Activated CD4-positive, CD25-positive, alpha-beta regulatory T cell treated with anti-CD3 and anti-CD28 coated beads, Interleukin-2, amount 50 U/mL, for 24 hours (primary cell): ENCODE measurements around the gene CFAP73.
"Not testable (repeated sequence)": the region's sequence is repeated elsewhere in the genome, so short reads cannot be mapped to it uniquely, and the experiment has no call there.

Experiments
- ATAC-seq, 2 donors: fragments of 150-1000 bp; cut with Tn5 transposase; one replicate each; pipeline ENCODE4 v1.10.0; 2021; ENCODE audit warnings: mild to moderate bottlenecking in 1 of 2, moderate library complexity in 1 of 2

CFAP73 gene

GRCh38 chr12:113149361-113150150 lies at the start of gene CFAP73:
CFAP73 (plus strand) TSS chr12:113149724; CDS start chr12:113149858, 134 bp downstream.
- no peak for ATAC-seq

GRCh38 chr12:113099764-113100163 lies 49.8 kb upstream of the CFAP73 start:
- no peak for ATAC-seq

- ATAC-seq = no peak
Observed at GRCh38 chr12:113101751-113102150, 47.8 kb upstream of the CFAP73 start.

- no peak for ATAC-seq
Observed at GRCh38 chr12:113102811-113103210, 46.7 kb upstream of the CFAP73 start.

- peak; percentile 93 for ATAC-seq
Observed at GRCh38 chr12:113103756-113104450, 45.6 kb upstream of the CFAP73 start.

GRCh38 chr12:113104953-113105510 lies 44.5 kb upstream of the CFAP73 start:
- ATAC-seq = no peak

GRCh38 chr12:113105606-113106271 lies 43.8 kb upstream of the CFAP73 start:
- no peak for ATAC-seq

- ATAC-seq = no peak
Observed at GRCh38 chr12:113106361-113106760, 43.2 kb upstream of the CFAP73 start.

- no peak for ATAC-seq
Observed at GRCh38 chr12:113108308-113108707, 41.2 kb upstream of the CFAP73 start.

GRCh38 chr12:113109360-113109759 lies 40.2 kb upstream of the CFAP73 start:
- ATAC-seq = no peak

- no peak for ATAC-seq
Observed at GRCh38 chr12:113109872-113110599, 39.5 kb upstream of the CFAP73 start.

GRCh38 chr12:113111247-113111646 lies 38.3 kb upstream of the CFAP73 start:
- no peak for ATAC-seq

GRCh38 chr12:113112043-113112899 lies 37.3 kb upstream of the CFAP73 start:
- no peak for ATAC-seq

GRCh38 chr12:113113397-113113796 lies 36.1 kb upstream of the CFAP73 start:
- ATAC-seq = no peak

- ATAC-seq = no peak
Observed at GRCh38 chr12:113114447-113115178, 34.9 kb upstream of the CFAP73 start.

- ATAC-seq = no peak
Observed at GRCh38 chr12:113115455-113116126, 33.9 kb upstream of the CFAP73 start.

GRCh38 chr12:113116875-113117274 lies 32.6 kb upstream of the CFAP73 start:
- ATAC-seq = no peak

GRCh38 chr12:113117684-113118083 lies 31.8 kb upstream of the CFAP73 start:
- not testable (repeated sequence) for ATAC-seq

GRCh38 chr12:113118142-113118541 lies 31.4 kb upstream of the CFAP73 start:
- no peak for ATAC-seq

GRCh38 chr12:113119980-113120669 lies 29.4 kb upstream of the CFAP73 start:
- no peak for ATAC-seq
